Small intestine (tissue), 7 donors: ENCODE results near the gene GMDS. TPM values are rescaled to one million over a fixed set of nuclear protein-coding genes. Genes with fewer than 3 reads are reported as not detected.

Experiments
- DNase-seq, 2 donors: peaks; one replicate each; pipeline versions ENCODE4 v3.0.0 to v3.0.0-alpha.2; 2013
- FAIRE-seq: peaks from 2 replicates; lab custom pipeline; 2012; peaks lifted over from hg19 to GRCh38; lab: Jason Lieb, UNC
- H3K27ac ChIP-seq, 3 donors: one replicate each; pipeline ENCODE4 v1.5.1; 2013; ENCODE audit warnings: low read length in 2 of 3, mild to moderate bottlenecking in 2 of 3, control low read depth in 1 of 3, inconsistent platforms in 1 of 3, low read depth in 1 of 3, moderate library complexity in 1 of 3
- H3K27me3 ChIP-seq, 3 donors: one replicate each; pipeline ENCODE4 v1.6.1; 2013; ENCODE audit warnings: low read length in 3 of 3, inconsistent platforms in 1 of 3; ENCODE audit not compliant: control insufficient read depth in 3 of 3, insufficient read depth in 3 of 3
- H3K36me3 ChIP-seq, 3 donors: one replicate each; pipeline ENCODE4 v1.6.1; 2013; ENCODE audit warnings: low read length in 3 of 3, inconsistent platforms in 1 of 3, low read depth in 1 of 3, mild to moderate bottlenecking in 1 of 3, moderate library complexity in 1 of 3; ENCODE audit not compliant: control insufficient read depth in 3 of 3, insufficient read depth in 2 of 3
- H3K4me1 ChIP-seq, 3 donors: one replicate each; pipeline ENCODE4 v1.6.1; 2013; ENCODE audit warnings: low read length in 2 of 3, inconsistent platforms in 1 of 3, low read depth in 1 of 3, mild to moderate bottlenecking in 1 of 3, moderate library complexity in 1 of 3; ENCODE audit not compliant: control insufficient read depth in 3 of 3, insufficient read depth in 2 of 3
- H3K4me3 ChIP-seq, 3 donors: one replicate each; pipeline ENCODE4 v1.5.1; 2013; ENCODE audit warnings: low read length in 3 of 3, control low read depth in 1 of 3, inconsistent platforms in 1 of 3, low read depth in 1 of 3, mild to moderate bottlenecking in 1 of 3, moderate library complexity in 1 of 3
- H3K9me3 ChIP-seq, 2 donors: one replicate each; pipeline ENCODE4 v1.6.1; 2013; ENCODE audit warnings: low read depth in 1 of 2, low read length in 1 of 2; ENCODE audit not compliant: control insufficient read depth in 2 of 2, insufficient read depth in 1 of 2
- WGBS, 3 donors: extraction: QIAGEN DNeasy Blood & Tissue Kit; methylation state at CpG; one replicate each; pipeline ENCODE4 v1.1.7; 2013; 5-methylcytosine and 5-hydroxymethylcytosine counted together
- polyA plus RNA-seq, 4 donors: library from polyadenylated mRNA; stranded (reverse) in 3 of 4; unstranded in 1 of 4; fragments of 200-250 nt in 3 of 4; fragments of 120-200 nt in 1 of 4; gene quantifications; one replicate each; pipeline versions ENCODE4 v1.2.1 to v1.2.3, GENCODE V29; 2013
- donor health status: healthy with polysubstance abuse.
- donor health status: control.
- donor health status: control.
- donor health status: Bipolar disorder and iron deficiency.
- donor health status: healthy.

GMDS gene
- polyA plus RNA-seq, 4 donors: 64.5 to 243 (median 200) TPM

DNA sequence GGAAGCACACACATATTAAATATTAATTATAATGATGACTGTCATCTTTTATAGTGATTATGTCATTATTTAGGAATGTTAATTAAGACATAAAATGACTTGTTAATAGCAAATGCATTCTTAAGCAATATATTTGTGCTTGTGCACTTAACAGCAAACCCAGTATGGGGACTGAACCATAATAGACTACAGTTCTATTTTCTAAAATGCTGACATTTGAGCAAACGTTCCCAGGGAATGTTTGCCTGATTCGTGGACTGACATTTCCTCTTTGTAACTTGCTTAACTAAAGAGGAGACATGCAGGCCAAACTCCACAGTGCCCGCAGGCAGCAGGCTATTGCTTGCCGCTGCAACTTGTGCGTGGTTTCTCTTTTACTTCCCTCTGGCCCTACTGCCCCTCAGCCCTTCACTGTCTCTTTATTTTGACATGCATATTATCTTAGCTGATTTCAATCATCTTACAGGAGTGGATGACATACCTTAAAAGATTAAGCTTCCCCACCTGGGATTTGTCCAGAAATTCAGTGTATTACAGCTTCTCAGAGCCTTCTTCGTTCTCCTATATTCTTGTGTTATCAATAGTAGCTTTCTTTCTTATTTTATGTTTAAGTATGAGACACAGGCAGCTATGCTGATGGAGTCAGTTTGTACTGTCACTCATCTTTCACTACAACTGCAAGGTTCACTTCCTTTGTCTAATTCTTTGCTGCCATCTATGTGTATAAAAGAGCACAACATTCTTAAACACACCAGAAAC is 141.5 kb downstream of the GMDS start:
- Histone ChIP-seq H3K27ac (no peak overlapping the region), H3K36me3 (peaks cover 0 to under 1% (median 0%) of the 10 kb centered on the region in 3 donors), H3K9me3 (no peaks in the 10 kb centered on the region), H3K27me3 (no peaks in the 10 kb centered on the region), H3K4me1 (no peaks in the 10 kb centered on the region), H3K4me3 (peak overlapping the region in 1 of 3 donors; percentile 6)
- DNase-seq (peak; percentile 42 to 59), FAIRE-seq (no peak)
- 25 to 50% (median 27%) methylated on average over 6 of the region's 6 CpGs for WGBS, 3 donors

DNA sequence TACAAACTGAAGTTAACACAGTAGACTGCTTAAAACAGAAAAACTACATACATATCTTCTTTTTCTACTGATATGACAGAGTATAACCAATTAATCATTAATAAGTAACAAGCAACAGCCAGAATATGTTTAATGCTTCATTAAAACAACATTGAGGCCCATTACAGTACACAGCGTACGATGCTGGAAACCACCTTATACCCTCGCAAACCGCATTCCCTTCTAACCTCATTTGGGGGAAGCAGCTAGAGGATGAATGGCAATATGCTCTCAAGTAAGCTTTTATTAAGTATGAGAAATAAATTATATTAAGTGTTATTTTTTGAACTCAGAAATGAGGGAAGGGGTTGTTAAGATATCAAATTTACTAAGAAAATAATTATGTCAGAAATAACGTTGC is 142.4 kb downstream of the GMDS start:
- Histone ChIP-seq H3K4me3 (no peak overlapping the region), H3K9me3 (no peaks in the 10 kb centered on the region), H3K27me3 (no peaks in the 10 kb centered on the region), H3K4me1 (no peaks in the 10 kb centered on the region), H3K36me3 (no peaks in the 10 kb centered on the region), H3K27ac (no peak overlapping the region)
- WGBS, 3 donors: 82 to 92% (median 85%) methylated on average over 5 of the region's 5 CpGs
- no peak for DNase-seq
- no peak for FAIRE-seq

DNA sequence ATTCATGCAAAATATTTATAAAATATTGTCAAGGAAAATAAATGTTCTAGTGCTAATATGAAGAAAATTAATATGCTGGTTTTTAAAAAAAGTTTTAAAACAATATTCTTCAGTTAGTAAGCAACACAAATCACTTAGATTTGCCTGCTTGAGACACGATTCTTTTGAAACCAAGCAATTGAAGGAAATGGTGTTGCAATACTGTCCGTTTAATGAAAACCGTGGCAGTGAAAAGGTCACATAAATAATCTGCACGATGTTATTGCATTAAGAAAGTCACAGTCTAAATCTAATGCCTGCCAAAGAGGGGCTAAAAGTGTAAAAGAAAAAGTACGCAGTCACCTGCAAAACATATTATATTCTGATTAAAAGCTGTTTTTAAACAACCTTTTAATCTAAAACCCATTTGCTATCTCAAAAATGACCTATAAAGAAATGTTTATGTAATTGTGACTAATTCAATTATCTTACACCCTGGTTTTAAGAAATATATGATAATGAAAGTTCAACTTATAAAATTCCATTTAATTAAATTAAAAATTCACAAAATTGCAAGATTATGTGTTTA is 143.0 kb downstream of the GMDS start:
- Histone ChIP-seq H3K4me1 (no peaks in the 10 kb centered on the region), H3K9me3 (no peaks in the 10 kb centered on the region), H3K36me3 (no peaks in the 10 kb centered on the region), H3K27ac (no peak overlapping the region), H3K27me3 (no peaks in the 10 kb centered on the region), H3K4me3 (no peak overlapping the region)
- DNase-seq (no peak), FAIRE-seq (peak; percentile 79)
- WGBS, 3 donors: 66 to 76% (median 75%) methylated on average over 5 of the region's 5 CpGs

- no peak for DNase-seq
- no peaks in the 10 kb centered on the region for H3K4me1 ChIP-seq
- H3K27ac ChIP-seq: no peak overlapping the region
- H3K4me3 ChIP-seq: no peak overlapping the region
- FAIRE-seq: no peak
- WGBS, 3 donors: 86 to 93% (median 91%) methylated on average over 1 of the region's 1 CpG
- no peaks in the 10 kb centered on the region for H3K36me3 ChIP-seq
- H3K9me3 ChIP-seq: no peaks in the 10 kb centered on the region
- H3K27me3 ChIP-seq: no peaks in the 10 kb centered on the region
These were observed 144.2 kb downstream of the GMDS start for GRCh38 chr6:2101213-2101612.

DNA sequence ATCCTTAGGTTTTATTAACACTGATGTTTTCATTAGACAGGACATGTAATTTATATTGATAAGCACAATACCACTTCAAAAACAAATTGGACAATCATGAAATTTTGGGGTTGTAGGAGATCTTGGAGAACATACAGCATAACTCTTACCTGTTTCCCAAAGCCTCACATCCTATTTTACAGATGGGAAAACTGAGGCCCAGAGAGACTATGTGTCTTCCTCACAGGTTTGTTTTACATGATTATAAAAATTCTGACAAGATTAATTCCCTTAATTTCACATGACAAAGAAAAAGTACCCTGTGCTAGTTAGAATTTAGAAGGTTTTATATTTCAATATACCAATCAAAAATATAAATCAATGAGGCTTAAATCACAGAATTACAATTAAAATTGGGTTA is 145.5 kb downstream of the GMDS start:
- no peaks in the 10 kb centered on the region for H3K36me3 ChIP-seq
- FAIRE-seq: peak; percentile 33
- no peak for DNase-seq
- H3K4me1 ChIP-seq: no peaks in the 10 kb centered on the region
- no peak overlapping the region for H3K4me3 ChIP-seq
- H3K9me3 ChIP-seq: no peaks in the 10 kb centered on the region
- no peak overlapping the region for H3K27ac ChIP-seq
- H3K27me3 ChIP-seq: no peaks in the 10 kb centered on the region

GRCh38 chr6:2097464-2097863 is 147.9 kb downstream of the GMDS start:
- DNase-seq (no peak), FAIRE-seq (no peak)
- no peaks in the 10 kb centered on the region for H3K9me3 ChIP-seq

DNA sequence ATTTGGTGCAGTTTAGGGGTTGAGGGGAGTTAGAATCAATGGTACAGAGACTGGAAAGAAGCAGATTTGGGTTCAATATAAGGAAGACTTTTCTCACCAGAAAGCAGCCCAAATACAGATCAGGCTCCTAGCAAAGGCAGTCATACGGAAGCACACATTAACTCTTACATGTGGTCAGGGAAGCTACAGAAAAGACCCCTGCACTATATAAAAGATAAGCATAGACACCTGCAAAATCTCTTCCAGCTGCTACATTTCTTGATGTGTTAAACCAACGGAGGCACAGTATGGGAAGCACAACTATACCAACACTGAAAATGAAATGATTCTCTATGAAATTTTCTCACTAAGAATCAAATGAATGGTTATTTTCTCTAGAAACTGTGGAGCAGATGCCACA is 150.8 kb downstream of the GMDS start:
- no peak overlapping the region for H3K27ac ChIP-seq
- no peaks in the 10 kb centered on the region for H3K4me1 ChIP-seq
- no peaks in the 10 kb centered on the region for H3K9me3 ChIP-seq
- peaks cover 0 to 3% (median 0%) of the 10 kb centered on the region in 3 donors for H3K36me3 ChIP-seq
- FAIRE-seq (no peak), DNase-seq (no peak)
- H3K4me3 ChIP-seq: no peak overlapping the region
- WGBS, 3 donors: 97 to 100% (median 97%) methylated on average over 2 of the region's 2 CpGs
- H3K27me3 ChIP-seq: no peaks in the 10 kb centered on the region

More at GRCh38 chr6:2097464-2097863, 147.9 kb downstream of the GMDS start:
- no peak overlapping the region for H3K4me3 ChIP-seq
- no peak overlapping the region for H3K27ac ChIP-seq
- no peaks in the 10 kb centered on the region for H3K27me3 ChIP-seq
- peaks cover 0 to 2% (median 0%) of the 10 kb centered on the region in 3 donors for H3K36me3 ChIP-seq
- 85 to 93% (median 91%) methylated on average over 3 of the region's 3 CpGs for WGBS, 3 donors
- no peaks in the 10 kb centered on the region for H3K4me1 ChIP-seq

DNA sequence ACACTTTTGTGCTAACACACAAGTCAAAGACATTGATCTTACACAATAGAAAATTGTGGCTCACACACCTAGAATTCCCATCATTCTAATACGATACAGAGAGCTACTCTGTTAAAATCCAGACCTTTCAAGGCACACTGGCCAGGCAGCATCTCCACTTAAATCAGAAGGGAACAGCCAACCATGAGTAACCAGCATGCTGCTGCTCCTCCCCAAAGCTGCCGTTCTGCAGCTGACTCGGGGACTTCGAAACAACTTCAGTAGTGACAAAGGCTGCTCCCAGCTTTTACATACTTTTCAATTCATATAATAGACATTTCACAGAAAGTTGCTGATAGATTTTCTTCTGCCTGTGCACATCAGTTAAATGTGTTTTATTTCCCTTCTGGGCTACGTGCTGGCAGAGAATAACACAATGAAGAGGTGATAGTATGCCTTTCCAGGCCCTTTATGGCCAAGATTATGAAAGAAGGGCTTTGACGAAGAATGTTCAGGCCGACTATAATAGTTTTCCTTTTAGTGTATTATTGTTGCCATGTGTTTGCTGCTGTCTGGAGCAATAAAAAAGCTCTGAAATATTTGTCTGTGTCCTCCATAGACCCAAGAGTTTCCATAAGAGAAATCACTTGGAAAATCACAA is 159.0 kb downstream of the GMDS start:
- H3K4me1 ChIP-seq: no peaks in the 10 kb centered on the region
- FAIRE-seq (no peak), DNase-seq (no peak)
- peaks cover 0 to 3% (median 2%) of the 10 kb centered on the region in 3 donors for H3K36me3 ChIP-seq
- no peak overlapping the region for H3K27ac ChIP-seq
- H3K27me3 ChIP-seq: no peaks in the 10 kb centered on the region
- WGBS, 3 donors: 92 to 96% (median 95%) methylated on average over 7 of the region's 7 CpGs
- no peak overlapping the region for H3K4me3 ChIP-seq
- no peaks in the 10 kb centered on the region for H3K9me3 ChIP-seq
